Lower lobe of right lung (tissue), 2 donors: ENCODE results near the gene H1-8. TPM values are rescaled to one million over a fixed set of nuclear protein-coding genes. Genes with fewer than 3 reads are reported as not detected.

Experiments
- ATAC-seq, 2 donors: fragments of 200-7000 bp; cut with Tn5 transposase; one replicate each; pipeline ENCODE4 v1.9.1; 2020 to 2022; ENCODE audit warnings: mild to moderate bottlenecking in 2 of 2, moderate library complexity in 2 of 2
- DNase-seq: peaks from one replicate; pipeline ENCODE4 v3.0.0-alpha.2; 2020
- H3K27ac ChIP-seq: fragments of 200-600 bp; one replicate; pipeline ENCODE4 v1.8.0; 2022
- H3K27me3 ChIP-seq: fragments of 200-600 bp; one replicate; pipeline ENCODE4 v1.8.0; 2022; ENCODE audit warnings: low read depth
- H3K36me3 ChIP-seq: fragments of 200-600 bp; one replicate; pipeline ENCODE4 v1.8.0; 2022; ENCODE audit warnings: mild to moderate bottlenecking
- H3K4me1 ChIP-seq: fragments of 200-600 bp; one replicate; pipeline ENCODE4 v1.8.0; 2022
- H3K4me3 ChIP-seq: fragments of 200-600 bp; one replicate; pipeline ENCODE4 v1.8.0; 2022; ENCODE audit warnings: mild to moderate bottlenecking
- H3K9me3 ChIP-seq: fragments of 200-600 bp; one replicate; pipeline ENCODE4 v1.8.0; 2022
- CTCF ChIP-seq: fragments of 200-600 bp; IDR thresholded peaks from one replicate; pipeline ENCODE4 v1.8.0; 2022; ENCODE audit warnings: antibody characterized with exemption, mild to moderate bottlenecking
- intact Hi-C: fragments of 100-400 bp; cut with DNase I; formaldehyde crosslinking; loops from one replicate; pipeline ENCODE4 v1.11.0; 2022
- total RNA-seq: library from RNA; stranded (reverse); fragmentation: NEBNext Ultra II Directional; extraction: Animal tissue kit (Norgen Biotek cat#: 25700); gene quantifications from one replicate; pipeline ENCODE4 v1.2.1, GENCODE V29; 2021
- donor health status: DM: no; HTN: yes; CAD: no; lungs with severe emphysema.

Gene H1-8
- total RNA-seq, 1 donor from 2014 or later = not detected

- intact Hi-C loops = no loop called here
- peak overlapping the region; percentile 43 for H3K27ac ChIP-seq
- H3K9me3 ChIP-seq = no peaks in the 10 kb centered on the region
- H3K4me3 ChIP-seq = no peak overlapping the region
- TF ChIP-seq CTCF = no peak
- H3K27me3 ChIP-seq = no peaks in the 10 kb centered on the region
- peaks cover 81% of the 10 kb centered on the region for H3K4me1 ChIP-seq
- peaks cover 95% of the 10 kb centered on the region for H3K36me3 ChIP-seq
- no peak for DNase-seq
- no peak for ATAC-seq
Observed at GRCh38 chr3:129563850-129564535, 21.0 kb downstream of the H1-8 start.

- Histone ChIP-seq H3K4me1 (peaks cover 70% of the 10 kb centered on the region), H3K9me3 (no peaks in the 10 kb centered on the region), H3K36me3 (peaks cover 95% of the 10 kb centered on the region), H3K27ac (peak overlapping the region; percentile 43), H3K27me3 (no peaks in the 10 kb centered on the region), H3K4me3 (no peak overlapping the region)
- ATAC-seq = peak; percentile 4 to 25
- TF ChIP-seq CTCF = no peak
- no peak for DNase-seq
- intact Hi-C loops = no loop called here
Observed at GRCh38 chr3:129564981-129565644, 22.1 kb downstream of the H1-8 start.

- TF ChIP-seq CTCF = no peak
- intact Hi-C loops = no loop called here
- DNase-seq (no peak), ATAC-seq (no peak)
- H3K27ac ChIP-seq = no peak overlapping the region
- peaks cover 62% of the 10 kb centered on the region for H3K4me1 ChIP-seq
- no peaks in the 10 kb centered on the region for H3K9me3 ChIP-seq
- H3K4me3 ChIP-seq = no peak overlapping the region
- H3K36me3 ChIP-seq = peaks cover 98% of the 10 kb centered on the region
- no peaks in the 10 kb centered on the region for H3K27me3 ChIP-seq
Observed at GRCh38 chr3:129565902-129566301, 22.9 kb downstream of the H1-8 start.

GRCh38 chr3:129567176-129567705 lies 24.3 kb downstream of the H1-8 start:
- peak overlapping the region; percentile 24 for H3K27ac ChIP-seq
- peaks cover 49% of the 10 kb centered on the region for H3K4me1 ChIP-seq
- no peaks in the 10 kb centered on the region for H3K27me3 ChIP-seq
- DNase-seq = no peak
- TF ChIP-seq CTCF = no peak
- no peak overlapping the region for H3K4me3 ChIP-seq
- H3K36me3 ChIP-seq = peaks cover 98% of the 10 kb centered on the region
- intact Hi-C loops = no loop called here
- H3K9me3 ChIP-seq = no peaks in the 10 kb centered on the region
- peak in 1 of 2 donors; percentile 15 for ATAC-seq

- Histone ChIP-seq H3K36me3 (peaks cover 98% of the 10 kb centered on the region), H3K4me1 (peaks cover 46% of the 10 kb centered on the region), H3K4me3 (no peak overlapping the region), H3K9me3 (no peaks in the 10 kb centered on the region), H3K27me3 (no peaks in the 10 kb centered on the region), H3K27ac (no peak overlapping the region)
- no peak for TF ChIP-seq CTCF
- no peak for ATAC-seq
- intact Hi-C loops = no loop called here
- no peak for DNase-seq
Observed at GRCh38 chr3:129567939-129568338, 25.0 kb downstream of the H1-8 start.
